HTERT RPE-1 (cell line): ENCODE measurements around the gene CXorf65.

ENCODE experiments used
- in situ Hi-C: fragments of 300-500 bp; cut with MboI; formaldehyde crosslinking; loops from 4 replicates; pipeline ENCODE4 v1.14.3; 2020; ENCODE audit warnings: low sequenced_read_pairs

CXorf65 gene

GRCh38 chrX:71106427-71106826 lies at the start of gene CXorf65:
TSS of gene CXorf65 (minus strand) at chrX:71106740. CDS start at chrX:71106556, 184 bp downstream.
- in situ Hi-C loops: no loop called here

GRCh38 chrX:71154641-71155040 lies 48.1 kb upstream of the CXorf65 start:
- in situ Hi-C loops: no loop called here

GRCh38 chrX:71154196-71154595 lies 47.7 kb upstream of the CXorf65 start:
- in situ Hi-C loops: no loop called here

GRCh38 chrX:71151366-71151765 lies 44.8 kb upstream of the CXorf65 start:
- in situ Hi-C loops: no loop called here

DNA sequence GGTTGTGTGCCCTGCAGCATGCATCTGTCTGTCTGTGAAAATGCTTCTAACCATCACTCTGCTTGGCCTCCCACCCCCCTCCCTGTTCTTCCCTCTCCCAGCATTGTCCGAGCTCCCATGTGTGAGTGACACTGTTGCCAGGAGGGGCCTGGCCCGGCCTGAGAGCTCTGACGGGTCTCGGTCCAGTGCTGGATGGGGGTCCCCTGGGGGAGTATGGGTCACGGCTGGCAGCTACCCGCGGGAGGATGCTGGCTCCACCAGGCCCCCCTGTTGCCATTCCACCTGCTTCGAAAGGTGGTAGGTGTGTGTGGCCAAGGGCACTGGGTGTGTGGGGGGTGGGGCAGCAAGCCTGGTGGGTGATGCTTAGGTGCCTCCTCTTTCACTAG lies 41.7 kb upstream of the CXorf65 start:
- in situ Hi-C loops: no loop called here

- in situ Hi-C loops: no loop called here
These were observed 41.1 kb upstream of the CXorf65 start for GRCh38 chrX:71147496-71148277.

- in situ Hi-C loops: no loop called here
These were observed 38.1 kb upstream of the CXorf65 start, which contains the start of gene NLGN3 for GRCh38 chrX:71144651-71145050. TSS of gene NLGN3 (plus strand) at chrX:71144841. CDS start at chrX:71147750, 2,909 bp downstream.

GRCh38 chrX:71143508-71143907 lies 37.0 kb upstream of the CXorf65 start:
- in situ Hi-C loops: no loop called here

GRCh38 chrX:71140440-71140839 lies 33.9 kb upstream of the CXorf65 start:
- in situ Hi-C loops: no loop called here

DNA sequence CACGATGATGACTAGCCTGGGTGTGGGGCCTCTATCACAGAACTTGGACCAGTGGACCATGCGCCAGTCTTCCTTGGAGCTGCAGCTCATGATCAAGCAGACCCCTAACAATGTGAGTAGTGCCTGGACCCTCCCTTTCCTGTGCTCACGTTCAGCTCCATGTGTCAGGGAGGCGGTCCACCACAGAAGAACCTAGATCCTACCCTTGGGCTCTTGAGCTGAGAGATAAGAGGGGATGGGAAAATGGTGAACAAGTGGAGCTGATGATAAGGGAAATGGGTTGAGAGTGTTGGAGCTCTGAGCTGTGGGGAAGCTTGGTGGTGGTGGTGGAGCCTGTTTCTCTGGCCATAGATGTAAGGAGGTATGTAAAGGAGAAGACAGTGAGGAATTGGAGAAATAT lies 25.0 kb upstream of the CXorf65 start:
- in situ Hi-C loops: no loop called here

GRCh38 chrX:71128915-71129765 lies 22.6 kb upstream of the CXorf65 start:
- in situ Hi-C loops: no loop called here

- in situ Hi-C loops: no loop called here
These were observed 21.8 kb upstream of the CXorf65 start for GRCh38 chrX:71128166-71128833.

GRCh38 chrX:71118985-71119535 lies 12.5 kb upstream of the CXorf65 start:
- in situ Hi-C loops: no loop called here

DNA sequence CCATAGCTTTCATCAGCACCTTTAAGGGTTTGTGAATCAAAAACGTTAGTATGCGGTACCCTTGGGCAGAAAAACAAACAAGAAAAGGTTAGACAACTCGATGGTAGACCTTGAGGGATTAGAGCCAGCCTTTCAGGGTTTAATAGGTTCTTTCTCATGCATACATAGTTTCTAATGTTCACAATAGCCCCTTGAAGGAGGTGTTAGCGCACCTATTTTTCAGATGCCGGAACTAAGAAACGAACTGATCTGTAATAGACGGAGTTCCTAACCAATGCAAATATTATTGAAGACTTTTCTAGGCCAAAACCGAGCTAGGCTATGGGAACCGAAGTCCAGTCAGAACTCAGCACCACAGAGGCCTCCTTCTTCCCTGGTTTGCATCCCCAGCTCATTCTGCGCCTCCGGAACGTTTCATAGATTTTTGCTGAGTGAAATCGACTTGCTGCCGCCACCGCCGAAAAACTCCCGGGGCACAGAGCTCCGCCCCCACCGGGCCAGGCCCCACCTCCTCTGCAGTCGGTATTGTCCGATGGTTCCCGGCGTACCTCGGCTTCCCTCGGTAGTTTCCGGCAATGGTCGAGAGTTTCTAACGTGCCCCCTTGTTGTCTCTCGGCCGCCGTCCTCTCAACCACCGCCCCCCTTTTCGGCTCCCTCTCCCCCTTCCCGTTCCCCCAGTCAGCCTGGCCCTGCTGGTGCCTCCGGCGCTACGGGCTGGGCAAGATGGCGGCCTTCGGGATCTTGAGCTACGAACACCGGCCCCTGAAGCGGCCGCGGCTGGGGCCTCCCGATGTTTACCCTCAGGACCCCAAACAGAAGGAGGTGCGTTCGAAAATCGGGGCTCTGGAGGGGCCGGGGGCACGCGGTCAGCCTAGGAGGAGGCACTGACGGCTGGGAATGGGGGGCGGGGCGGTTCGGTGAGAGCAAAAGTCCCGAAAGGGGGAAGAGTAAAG lies 11.8 kb upstream of the CXorf65 start, which contains the start of gene MED12:
TSS of gene MED12 (plus strand) at position 565 of the 953 bp plus-strand sequence. CDS start at position 724, 159 bp downstream.
- in situ Hi-C loops: no loop called here

DNA sequence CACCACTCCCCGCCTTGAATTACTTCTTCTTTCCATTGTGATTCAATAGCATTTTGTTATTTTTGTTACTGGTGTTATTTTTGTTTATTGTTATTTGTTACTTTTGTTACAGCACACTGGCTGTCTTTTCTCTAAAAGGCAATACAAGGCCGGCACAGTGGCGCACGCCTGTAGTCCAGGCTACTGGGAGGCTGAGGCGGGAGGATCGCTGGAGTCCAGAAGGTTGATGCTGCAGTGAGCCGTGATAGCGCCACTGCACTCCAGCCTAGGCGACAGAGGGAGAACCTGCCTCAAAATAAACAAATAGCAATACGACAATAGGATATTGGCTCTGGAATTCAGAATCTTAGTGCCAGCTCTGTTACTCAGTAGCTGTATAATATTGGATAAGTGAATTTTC lies 10.8 kb upstream of the CXorf65 start:
- in situ Hi-C loops: no loop called here

GRCh38 chrX:71111921-71112431 lies 5.4 kb upstream of the CXorf65 start:
- in situ Hi-C loops: no loop called here

DNA sequence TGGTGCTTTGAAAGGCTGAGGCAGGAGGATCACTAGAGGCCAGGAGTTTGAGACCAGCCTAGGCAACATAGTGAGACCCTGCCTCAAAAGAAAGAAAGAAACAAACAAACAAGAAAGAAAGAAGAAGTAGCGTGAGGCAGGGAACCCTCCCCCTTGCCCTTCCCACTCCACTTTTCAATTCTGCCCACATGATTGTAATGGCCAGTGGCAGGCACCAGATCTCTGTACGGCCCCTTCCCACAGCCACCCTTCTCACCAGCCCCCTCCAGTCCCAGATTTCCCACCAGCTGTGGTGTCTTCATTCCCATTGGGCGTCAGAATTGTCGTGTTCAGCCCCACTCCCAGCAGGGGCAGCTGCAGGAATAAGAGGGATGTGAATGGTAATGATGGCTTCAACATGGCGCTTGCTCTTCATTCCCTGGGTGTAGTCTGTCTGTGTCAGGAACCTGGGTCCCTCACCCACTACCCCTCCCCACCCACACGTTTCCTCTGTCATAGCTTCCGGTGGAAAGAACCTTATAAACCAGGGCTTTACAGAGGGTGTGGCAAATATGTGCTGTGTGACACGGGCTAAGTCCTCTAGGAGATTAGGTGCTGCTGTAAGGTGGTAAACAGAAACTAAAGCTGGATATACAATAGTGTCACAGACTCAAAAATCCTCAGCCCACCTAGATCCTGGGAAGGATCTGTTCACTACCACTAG lies 4.8 kb upstream of the CXorf65 start, which contains the start of gene IL2RG:
TSS of gene IL2RG (minus strand) at position 437 of the 703 bp plus-strand sequence. CDS start at position 399, 38 bp downstream.
- in situ Hi-C loops: no loop called here

- in situ Hi-C loops: no loop called here
These were observed 2.5 kb upstream of the CXorf65 start for GRCh38 chrX:71109051-71109450.
